GM18519 (cell line): ENCODE results near the gene LRP1B.
"Not testable (repeated sequence)": the region's sequence is repeated elsewhere in the genome, so short reads cannot be mapped to it uniquely, and the experiment has no call there.

ENCODE experiments used
- ATAC-seq: cut with Tn5 transposase; IDR thresholded peaks from one replicate; pipeline ENCODE4 v1.9.1; 2021; ENCODE audit warnings: mild to moderate bottlenecking, moderate library complexity; ENCODE audit not compliant: unreplicated experiment, low FRiP score

LRP1B gene

GRCh38 chr2:140603416-140603815 is 1527.4 kb downstream of the LRP1B start:
- ATAC-seq, result no peak

GRCh38 chr2:140601801-140602200 is 1529.0 kb downstream of the LRP1B start:
- ATAC-seq, result no peak

GRCh38 chr2:140601342-140601741 is 1529.5 kb downstream of the LRP1B start:
- ATAC-seq, result no peak

- no peak for ATAC-seq
Measured at GRCh38 chr2:140600116-140600515, 1530.7 kb downstream of the LRP1B start.

GRCh38 chr2:140597836-140598235 is 1533.0 kb downstream of the LRP1B start:
- no peak for ATAC-seq

- no peak for ATAC-seq
Measured at GRCh38 chr2:140597205-140597604, 1533.6 kb downstream of the LRP1B start.

GRCh38 chr2:140596447-140596846 is 1534.4 kb downstream of the LRP1B start:
- ATAC-seq, result no peak

GRCh38 chr2:140595107-140595506 is 1535.7 kb downstream of the LRP1B start:
- ATAC-seq, result no peak

GRCh38 chr2:140593132-140593531 is 1537.7 kb downstream of the LRP1B start:
- ATAC-seq, result no peak

GRCh38 chr2:140589696-140590095 is 1541.1 kb downstream of the LRP1B start:
- no peak for ATAC-seq

GRCh38 chr2:140589273-140589672 is 1541.5 kb downstream of the LRP1B start:
- ATAC-seq, result no peak

- ATAC-seq, result peak; percentile 87
Measured at GRCh38 chr2:140586379-140586778, 1544.4 kb downstream of the LRP1B start.

GRCh38 chr2:140585016-140585415 is 1545.8 kb downstream of the LRP1B start:
- no peak for ATAC-seq

- ATAC-seq, result no peak
Measured at GRCh38 chr2:140584471-140584870, 1546.3 kb downstream of the LRP1B start.

- ATAC-seq, result no peak
Measured at GRCh38 chr2:140580532-140581151, 1550.2 kb downstream of the LRP1B start.

- no peak for ATAC-seq
Measured at GRCh38 chr2:140577453-140577852, 1553.4 kb downstream of the LRP1B start.

- no peak for ATAC-seq
Measured at GRCh38 chr2:140567734-140568133, 1563.1 kb downstream of the LRP1B start.

- no peak for ATAC-seq
Measured at GRCh38 chr2:140565756-140566155, 1565.1 kb downstream of the LRP1B start.

- ATAC-seq, result no peak
Measured at GRCh38 chr2:140555701-140556100, 1575.1 kb downstream of the LRP1B start.

- no peak for ATAC-seq
Measured at GRCh38 chr2:140552634-140553033, 1578.2 kb downstream of the LRP1B start.

- ATAC-seq, result no peak
Measured at GRCh38 chr2:140551287-140551686, 1579.5 kb downstream of the LRP1B start.

GRCh38 chr2:140550821-140551220 is 1580.0 kb downstream of the LRP1B start:
- no peak for ATAC-seq

GRCh38 chr2:140544769-140545168 is 1586.0 kb downstream of the LRP1B start:
- ATAC-seq, result not testable (repeated sequence)
